Mucosa of stomach (tissue), 1 donor: Measurements from ENCODE around the gene ECD.

Source experiments
- H3K27me3 ChIP-seq: one replicate; pipeline ENCODE4 v1.7.0; 2013; ENCODE audit warnings: mild to moderate bottlenecking, low read length; ENCODE audit not compliant: control insufficient read depth, insufficient read depth
- H3K36me3 ChIP-seq: one replicate; pipeline ENCODE4 v1.7.0; 2013; ENCODE audit warnings: low read length; ENCODE audit not compliant: control insufficient read depth, insufficient read depth
- H3K4me1 ChIP-seq: one replicate; pipeline ENCODE4 v1.7.0; 2013; ENCODE audit warnings: mild to moderate bottlenecking, low read length; ENCODE audit not compliant: control insufficient read depth, insufficient read depth
- H3K4me3 ChIP-seq: one replicate; pipeline ENCODE4 v1.7.0; 2013; ENCODE audit warnings: low read length
- H3K9ac ChIP-seq: one replicate; pipeline ENCODE4 v1.7.0; 2013; ENCODE audit warnings: mild to moderate bottlenecking, low read length, moderate library complexity
- H3K9me3 ChIP-seq: one replicate; pipeline ENCODE4 v1.7.0; 2013; ENCODE audit warnings: mild to moderate bottlenecking, low read length, moderate library complexity; ENCODE audit not compliant: control insufficient read depth
- donor health status: Pancreatic carcinoma.

Gene ECD

DNA sequence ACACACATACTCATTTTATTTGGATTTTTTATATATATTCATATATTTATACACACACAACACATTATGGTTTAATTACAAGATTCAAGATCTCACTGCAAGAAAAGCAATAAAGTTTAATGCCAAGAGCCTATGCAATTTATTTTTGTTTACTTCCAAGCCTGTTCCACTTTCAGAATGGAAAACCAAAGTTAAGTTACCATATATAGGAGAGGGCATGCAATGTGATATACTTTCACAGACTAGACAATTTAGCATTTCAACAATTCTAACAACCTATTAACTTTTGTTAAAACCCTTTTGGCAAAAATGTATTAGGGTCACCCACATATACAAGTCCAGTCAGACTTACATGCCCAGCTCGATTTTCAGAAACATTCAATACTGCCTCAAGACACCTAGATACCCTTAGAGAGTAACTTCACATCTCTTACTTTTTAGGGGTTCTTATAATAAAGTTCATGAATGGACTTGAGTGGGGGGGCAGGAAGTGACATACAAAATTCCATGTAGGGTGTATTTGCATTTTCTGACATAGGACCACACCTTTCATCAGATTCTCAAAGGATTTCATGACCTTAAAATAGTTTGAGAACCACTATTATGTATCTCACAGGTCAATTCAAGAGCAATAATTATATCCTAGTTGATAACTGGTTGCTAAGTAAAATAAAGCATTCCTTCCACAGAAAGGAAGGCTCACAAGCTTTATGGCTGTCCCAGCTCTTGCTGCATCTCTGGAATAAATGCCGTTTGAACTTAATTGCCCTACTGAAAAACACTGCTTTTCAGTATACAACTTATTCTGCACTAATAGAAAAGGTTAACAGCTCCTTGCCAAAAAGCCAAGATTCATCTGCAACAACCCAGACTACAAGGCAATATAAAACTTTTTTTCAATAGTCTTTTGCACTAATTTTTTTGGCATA lies 73.6 kb downstream of the ECD start:
- Histone ChIP-seq H3K4me1 (no peaks in the 10 kb centered on the region), H3K4me3 (no peak overlapping the region), H3K9ac (no peak overlapping the region), H3K27me3 (no peaks in the 10 kb centered on the region), H3K36me3 (no peaks in the 10 kb centered on the region), H3K9me3 (no peaks in the 10 kb centered on the region)

- H3K4me1 ChIP-seq = no peaks in the 10 kb centered on the region
- H3K4me3 ChIP-seq = no peak overlapping the region
- H3K27me3 ChIP-seq = no peaks in the 10 kb centered on the region
- no peaks in the 10 kb centered on the region for H3K9me3 ChIP-seq
- no peaks in the 10 kb centered on the region for H3K36me3 ChIP-seq
- no peak overlapping the region for H3K9ac ChIP-seq
Observed at GRCh38 chr10:73092830-73093229, 75.0 kb downstream of the ECD start.

- Histone ChIP-seq H3K9ac (no peak overlapping the region), H3K27me3 (no peaks in the 10 kb centered on the region), H3K4me1 (no peaks in the 10 kb centered on the region), H3K9me3 (no peaks in the 10 kb centered on the region), H3K36me3 (no peaks in the 10 kb centered on the region), H3K4me3 (no peak overlapping the region)
Observed at GRCh38 chr10:73088304-73088703, 79.5 kb downstream of the ECD start.

DNA sequence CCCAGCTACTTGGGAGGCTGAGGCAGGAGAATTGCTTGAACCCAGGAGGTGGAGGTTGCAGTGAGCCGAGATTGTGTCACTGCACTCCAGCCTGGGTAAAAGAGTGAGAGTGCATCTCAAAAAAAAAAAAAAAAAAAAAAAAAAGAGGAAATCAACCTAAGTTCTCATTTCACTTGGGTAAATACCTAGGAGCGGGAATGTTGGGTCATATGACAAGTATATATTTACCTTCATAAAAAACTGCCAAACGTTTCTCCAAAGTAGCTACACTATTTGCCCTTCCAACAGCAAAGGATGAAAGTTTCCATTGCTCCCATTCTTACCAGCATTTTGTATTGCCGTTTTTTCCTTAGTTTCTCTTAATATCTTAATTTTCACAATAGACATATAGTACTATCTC lies 81.0 kb downstream of the ECD start:
- Histone ChIP-seq H3K4me3 (no peak overlapping the region), H3K36me3 (no peaks in the 10 kb centered on the region), H3K27me3 (no peaks in the 10 kb centered on the region), H3K9ac (no peak overlapping the region), H3K9me3 (no peaks in the 10 kb centered on the region), H3K4me1 (no peaks in the 10 kb centered on the region)

DNA sequence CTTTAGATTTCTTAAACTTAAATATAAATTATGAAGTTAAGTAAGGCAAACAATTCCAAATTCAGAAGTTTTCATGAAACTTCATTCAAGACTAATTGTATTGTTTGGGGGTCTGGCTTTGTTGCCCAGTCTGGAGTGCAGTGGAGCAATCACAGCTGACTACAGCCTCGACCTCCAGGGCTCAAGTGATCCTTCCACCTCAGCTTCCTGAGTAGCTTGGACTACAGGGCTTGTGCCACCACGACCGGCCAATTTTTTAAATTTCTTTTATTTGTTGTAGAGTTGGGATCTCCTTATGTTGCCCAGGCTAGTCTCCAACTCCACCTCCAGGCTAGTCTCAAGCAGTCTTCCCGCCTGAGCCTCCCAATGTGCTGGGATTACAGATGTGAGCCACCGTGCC lies 83.6 kb downstream of the ECD start:
- Histone ChIP-seq H3K27me3 (no peaks in the 10 kb centered on the region), H3K9ac (no peak overlapping the region), H3K9me3 (no peaks in the 10 kb centered on the region), H3K4me3 (no peak overlapping the region), H3K36me3 (no peaks in the 10 kb centered on the region), H3K4me1 (no peaks in the 10 kb centered on the region)
